Measurements from ENCODE around the gene TULP4.

- TF ChIP-seq POLR2A (IDR thresholded peaks at IDR 0.05) = no peak
- no peak for TF ChIP-seq CTCF (IDR thresholded peaks at IDR 0.05 in 8 of 11, conservative IDR thresholded peaks at IDR 0.05 in 3 of 11)
These were observed 191.6 kb downstream of the TULP4 start for GRCh38 chr6:158503846-158504245.
